KMS-11 (cell line): ENCODE measurements around the gene SNX4.

Source experiments
- H2AFZ ChIP-seq: fragments of 200-600 bp; sonication (generic); 2 replicates; pipeline ENCODE4 v1.6.1; 2016; ENCODE audit warnings: antibody characterized with exemption, mixed run types, low read depth
- H3K27ac ChIP-seq: fragments of 200-600 bp; sonication (generic); 2 replicates; pipeline ENCODE4 v1.6.1; 2016; ENCODE audit warnings: mild to moderate bottlenecking, mixed run types
- H3K27me3 ChIP-seq: fragments of 200-600 bp; sonication (generic); 2 replicates; pipeline ENCODE4 v1.6.1; 2017; ENCODE audit warnings: mild to moderate bottlenecking, low read depth, mixed run types, moderate library complexity; ENCODE audit not compliant: insufficient read depth
- H3K36me3 ChIP-seq: fragments of 200-600 bp; sonication (generic); 2 replicates; pipeline ENCODE4 v1.6.1; 2017; ENCODE audit warnings: mild to moderate bottlenecking, mixed run types; ENCODE audit not compliant: insufficient read depth
- H3K4me1 ChIP-seq: fragments of 200-600 bp; sonication (generic); 2 replicates; pipeline ENCODE4 v1.6.1; 2016; ENCODE audit warnings: mild to moderate bottlenecking, low read depth, mixed run types; ENCODE audit not compliant: poor library complexity, severe bottlenecking
- H3K4me2 ChIP-seq: fragments of 200-600 bp; sonication (generic); 2 replicates; pipeline ENCODE4 v1.7.0; 2016; ENCODE audit warnings: mild to moderate bottlenecking, mixed run types
- H3K4me3 ChIP-seq: fragments of 200-600 bp; sonication (generic); IDR thresholded peaks from 2 replicates; pipeline ENCODE4 v1.6.1; 2017; ENCODE audit warnings: low read depth, low read length, mixed read lengths; ENCODE audit not compliant: insufficient read depth
- H3K79me2 ChIP-seq: fragments of 200-600 bp; sonication (generic); 2 replicates; pipeline ENCODE4 v1.6.1; 2016; ENCODE audit warnings: low read depth, mixed run types; ENCODE audit not compliant: insufficient read depth
- H3K9ac ChIP-seq: fragments of 200-600 bp; sonication (generic); 2 replicates; pipeline ENCODE4 v1.6.1; 2016; ENCODE audit warnings: mild to moderate bottlenecking, mixed run types
- H4K20me1 ChIP-seq: fragments of 200-600 bp; sonication (generic); 2 replicates; pipeline ENCODE4 v1.6.1; 2016; ENCODE audit warnings: mild to moderate bottlenecking, mixed run types; ENCODE audit not compliant: insufficient read depth
- TF ChIP-seq, protein P1 (sequence below): fragments of 200-600 bp; sonication (generic); conservative IDR thresholded peaks from 2 replicates; pipeline ENCODE4 v1.6.1; 2017; ENCODE audit warnings: low read depth, mild to moderate bottlenecking, antibody characterized with exemption, low read length, moderate library complexity, mixed read lengths

The SNX4 gene

DNA sequence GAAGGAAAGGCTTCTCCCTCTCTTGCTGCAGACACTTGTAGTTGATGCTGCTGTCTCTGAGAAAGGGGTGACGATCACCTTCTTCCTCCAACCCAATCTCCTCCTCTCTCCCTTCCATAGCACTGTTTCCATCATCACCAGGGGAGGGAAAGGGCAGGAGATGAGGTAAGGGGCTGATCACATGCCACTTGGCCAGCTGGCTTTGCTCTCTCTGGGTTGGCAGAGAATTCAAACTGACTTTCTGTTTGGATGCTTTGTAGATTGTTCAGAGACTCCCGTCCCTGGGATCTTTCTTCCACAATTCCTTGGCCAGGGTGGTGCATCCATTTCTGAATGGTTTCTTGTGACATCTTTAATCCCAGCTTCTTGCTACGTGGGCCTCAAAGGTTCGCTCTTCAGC, 101.7 kb downstream of the SNX4 start:
- H4K20me1 ChIP-seq = no peaks in the 10 kb centered on the region
- no peak overlapping the region for H2AFZ ChIP-seq
- H3K79me2 ChIP-seq = no peaks in the 10 kb centered on the region
- H3K9ac ChIP-seq = no peak overlapping the region
- H3K36me3 ChIP-seq = no peaks in the 10 kb centered on the region
- no peak overlapping the region for H3K4me2 ChIP-seq
- H3K27ac ChIP-seq = no peak overlapping the region
- no peaks in the 10 kb centered on the region for H3K27me3 ChIP-seq
- no peaks in the 10 kb centered on the region for H3K4me1 ChIP-seq
- no peak overlapping the region for H3K4me3 ChIP-seq
- TF ChIP-seq, protein P1, sequence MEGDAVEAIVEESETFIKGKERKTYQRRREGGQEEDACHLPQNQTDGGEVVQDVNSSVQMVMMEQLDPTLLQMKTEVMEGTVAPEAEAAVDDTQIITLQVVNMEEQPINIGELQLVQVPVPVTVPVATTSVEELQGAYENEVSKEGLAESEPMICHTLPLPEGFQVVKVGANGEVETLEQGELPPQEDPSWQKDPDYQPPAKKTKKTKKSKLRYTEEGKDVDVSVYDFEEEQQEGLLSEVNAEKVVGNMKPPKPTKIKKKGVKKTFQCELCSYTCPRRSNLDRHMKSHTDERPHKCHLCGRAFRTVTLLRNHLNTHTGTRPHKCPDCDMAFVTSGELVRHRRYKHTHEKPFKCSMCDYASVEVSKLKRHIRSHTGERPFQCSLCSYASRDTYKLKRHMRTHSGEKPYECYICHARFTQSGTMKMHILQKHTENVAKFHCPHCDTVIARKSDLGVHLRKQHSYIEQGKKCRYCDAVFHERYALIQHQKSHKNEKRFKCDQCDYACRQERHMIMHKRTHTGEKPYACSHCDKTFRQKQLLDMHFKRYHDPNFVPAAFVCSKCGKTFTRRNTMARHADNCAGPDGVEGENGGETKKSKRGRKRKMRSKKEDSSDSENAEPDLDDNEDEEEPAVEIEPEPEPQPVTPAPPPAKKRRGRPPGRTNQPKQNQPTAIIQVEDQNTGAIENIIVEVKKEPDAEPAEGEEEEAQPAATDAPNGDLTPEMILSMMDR = no peak

DNA sequence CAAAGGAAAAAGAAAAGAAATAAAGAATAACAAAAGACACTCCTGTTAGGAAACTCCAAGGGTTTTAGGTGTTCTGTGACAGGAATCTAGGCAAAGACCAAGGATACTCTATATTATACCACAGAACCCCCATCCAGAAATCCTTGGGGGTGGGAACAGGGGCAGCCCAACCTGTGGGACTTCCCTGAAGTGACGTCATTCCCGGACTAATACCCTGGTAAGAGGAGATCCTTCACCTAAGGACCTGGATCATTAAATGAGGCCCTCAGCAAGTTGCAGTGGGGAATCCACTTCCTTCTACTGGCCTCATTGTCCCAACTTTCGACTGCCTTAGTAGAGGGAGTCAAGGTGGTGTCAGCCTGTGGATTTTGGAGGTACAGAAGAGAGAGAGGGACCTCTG, 103.8 kb downstream of the SNX4 start:
- Histone ChIP-seq H3K4me2 (no peak overlapping the region), H3K9ac (no peak overlapping the region), H4K20me1 (no peaks in the 10 kb centered on the region), H3K4me1 (no peaks in the 10 kb centered on the region), H3K36me3 (no peaks in the 10 kb centered on the region), H3K27me3 (no peaks in the 10 kb centered on the region), H3K4me3 (no peak overlapping the region), H3K27ac (no peak overlapping the region), H2AFZ (no peak overlapping the region), H3K79me2 (no peaks in the 10 kb centered on the region)
- TF ChIP-seq, protein P1 = no peak

- no peak overlapping the region for H2AFZ ChIP-seq
These were observed 105.3 kb downstream of the SNX4 start for GRCh38 chr3:125414669-125415068.

GRCh38 chr3:125410922-125411321, 109.1 kb downstream of the SNX4 start:
- H3K27ac ChIP-seq = no peak overlapping the region
- H3K79me2 ChIP-seq = no peaks in the 10 kb centered on the region
- H4K20me1 ChIP-seq = no peaks in the 10 kb centered on the region
- no peak overlapping the region for H3K9ac ChIP-seq
- no peaks in the 10 kb centered on the region for H3K27me3 ChIP-seq
- TF ChIP-seq, protein P1 = no peak
- no peaks in the 10 kb centered on the region for H3K36me3 ChIP-seq
- H3K4me3 ChIP-seq = no peak overlapping the region
- no peak overlapping the region for H3K4me2 ChIP-seq
- H3K4me1 ChIP-seq = no peaks in the 10 kb centered on the region
- no peak overlapping the region for H2AFZ ChIP-seq

More at GRCh38 chr3:125414669-125415068, 105.3 kb downstream of the SNX4 start:
- H3K4me1 ChIP-seq = no peaks in the 10 kb centered on the region
- H3K9ac ChIP-seq = no peak overlapping the region
- TF ChIP-seq, protein P1 = no peak
- no peaks in the 10 kb centered on the region for H3K27me3 ChIP-seq
- no peaks in the 10 kb centered on the region for H4K20me1 ChIP-seq
- H3K79me2 ChIP-seq = no peaks in the 10 kb centered on the region
- no peaks in the 10 kb centered on the region for H3K36me3 ChIP-seq
- H3K4me3 ChIP-seq = no peak overlapping the region
- no peak overlapping the region for H3K4me2 ChIP-seq
- H3K27ac ChIP-seq = no peak overlapping the region
